ENCODE results near the gene NIPSNAP2. TPM values are rescaled to one million over a fixed set of nuclear protein-coding genes. Genes with fewer than 3 reads are reported as not detected.

Gene NIPSNAP2
- total RNA-seq, 1 donor from 2014 or later, result 39.4 TPM

DNA sequence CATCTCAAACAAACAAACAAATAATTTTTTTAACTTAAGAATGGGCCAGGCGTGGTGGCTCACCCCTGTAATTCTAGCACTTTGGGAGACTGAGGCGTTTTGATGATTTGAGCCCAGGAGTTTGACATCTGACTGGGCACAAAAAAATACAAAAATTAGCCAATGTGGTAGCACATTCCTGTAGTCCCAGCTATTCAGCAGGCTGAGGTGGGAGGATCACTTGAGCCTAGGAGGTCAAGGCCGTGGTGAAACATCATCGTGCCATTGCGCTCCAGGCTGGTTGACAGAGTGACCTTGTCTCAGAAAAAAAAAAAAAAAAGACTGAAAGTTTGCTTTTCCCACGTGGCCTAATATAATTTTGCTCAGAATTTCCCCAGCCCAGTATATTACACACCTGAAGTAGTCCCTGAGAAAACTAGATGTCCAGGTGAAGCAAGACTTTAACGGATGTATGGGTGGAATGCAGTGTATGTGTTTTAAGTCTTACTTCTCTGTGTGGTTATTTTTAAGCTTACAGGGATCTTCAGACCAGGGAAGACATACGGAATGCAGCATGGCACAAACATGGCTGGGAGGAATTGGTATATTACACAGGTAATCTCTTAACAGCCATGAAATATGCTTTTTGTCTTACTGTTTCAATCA lies 32.6 kb downstream of the NIPSNAP2 start:
- Mint-ChIP-seq H3K4me1 (ENCODE audit: unreplicated experiment) (no peaks in the 10 kb centered on the region), H3K27me3 (ENCODE audit: unreplicated experiment) (peaks cover 4% of the 10 kb centered on the region), H3K4me3 (ENCODE audit: unreplicated experiment) (peak overlapping the region; percentile 70), H3K9me3 (ENCODE audit: unreplicated experiment) (no peaks in the 10 kb centered on the region), H3K27ac (ENCODE audit: unreplicated experiment) (no peak overlapping the region), H3K36me3 (ENCODE audit: low read depth, unreplicated experiment) (peaks cover 14% of the 10 kb centered on the region)
- TF ChIP-seq CTCF (IDR thresholded peaks at IDR 0.05; ENCODE audit: unreplicated experiment), result no peak
- no peak for DNase-seq (ENCODE audit: low spot score)

DNA sequence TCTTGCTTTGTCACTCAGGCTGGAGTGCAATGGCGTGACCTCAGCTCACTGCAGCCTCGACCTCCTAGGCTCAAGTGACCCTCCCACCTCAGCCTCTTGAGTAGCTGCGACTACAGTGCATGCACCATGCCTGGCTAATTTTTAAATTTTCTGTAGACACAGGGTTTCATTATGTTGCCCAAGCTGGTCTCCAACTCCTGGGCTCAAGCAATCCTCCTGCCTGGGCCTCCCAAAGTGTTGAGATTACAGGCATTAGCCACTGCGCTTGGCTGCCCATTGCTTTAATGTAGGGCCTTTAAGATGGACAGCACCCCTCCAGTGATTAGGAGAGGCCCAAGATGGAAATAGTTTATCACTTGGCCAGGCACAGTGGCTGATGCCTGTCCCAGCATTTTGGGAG lies 39.4 kb downstream of the NIPSNAP2 start:
- H3K4me1 Mint-ChIP-seq (ENCODE audit: unreplicated experiment), result no peaks in the 10 kb centered on the region
- H3K4me3 Mint-ChIP-seq (ENCODE audit: unreplicated experiment), result no peak overlapping the region
- no peak for DNase-seq (ENCODE audit: low spot score)
- H3K9me3 Mint-ChIP-seq (ENCODE audit: unreplicated experiment), result no peaks in the 10 kb centered on the region
- peaks cover 4% of the 10 kb centered on the region for H3K27me3 Mint-ChIP-seq (ENCODE audit: unreplicated experiment)
- TF ChIP-seq CTCF (IDR thresholded peaks at IDR 0.05; ENCODE audit: unreplicated experiment), result no peak
- H3K27ac Mint-ChIP-seq (ENCODE audit: unreplicated experiment), result no peak overlapping the region
- H3K36me3 Mint-ChIP-seq (ENCODE audit: low read depth, unreplicated experiment), result no peaks in the 10 kb centered on the region

DNA sequence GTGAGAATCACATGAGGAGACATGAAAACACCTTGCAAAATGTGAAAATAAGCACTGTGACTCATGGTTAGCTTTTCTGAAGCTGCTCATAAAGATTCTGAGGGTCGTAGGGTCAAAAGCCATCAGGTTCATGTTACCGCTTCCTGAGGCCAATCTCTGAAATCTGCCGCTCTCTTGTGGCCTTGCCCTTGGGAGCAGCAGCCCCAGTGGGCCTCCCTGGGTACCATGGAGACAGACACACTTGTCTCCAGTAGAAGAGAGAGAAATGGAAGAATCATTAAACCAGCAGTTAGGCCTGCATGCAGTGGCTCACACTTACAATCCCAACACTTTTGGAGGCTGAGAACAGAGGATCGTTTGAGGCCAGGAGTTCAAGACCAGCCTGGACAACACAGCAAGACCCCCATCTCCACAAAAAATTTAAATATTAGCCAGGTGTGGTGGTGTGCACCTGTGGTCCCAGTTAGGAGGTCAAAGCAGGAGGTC lies 42.8 kb downstream of the NIPSNAP2 start:
- Mint-ChIP-seq H3K4me1 (ENCODE audit: unreplicated experiment) (no peaks in the 10 kb centered on the region), H3K27me3 (ENCODE audit: unreplicated experiment) (no peaks in the 10 kb centered on the region), H3K4me3 (ENCODE audit: unreplicated experiment) (no peak overlapping the region), H3K36me3 (ENCODE audit: low read depth, unreplicated experiment) (peaks cover 7% of the 10 kb centered on the region), H3K9me3 (ENCODE audit: unreplicated experiment) (no peaks in the 10 kb centered on the region), H3K27ac (ENCODE audit: unreplicated experiment) (no peak overlapping the region)
- no peak for TF ChIP-seq CTCF (IDR thresholded peaks at IDR 0.05; ENCODE audit: unreplicated experiment)
- DNase-seq (ENCODE audit: low spot score), result no peak

- H3K27ac Mint-ChIP-seq (ENCODE audit: unreplicated experiment), result no peak overlapping the region
Observed at GRCh38 chr7:56007891-56008290, 43.5 kb downstream of the NIPSNAP2 start.

More at GRCh38 chr7:56007891-56008290, 43.5 kb downstream of the NIPSNAP2 start:
- Mint-ChIP-seq H3K36me3 (ENCODE audit: low read depth, unreplicated experiment) (peaks cover 7% of the 10 kb centered on the region), H3K9me3 (ENCODE audit: unreplicated experiment) (no peaks in the 10 kb centered on the region), H3K27me3 (ENCODE audit: unreplicated experiment) (no peaks in the 10 kb centered on the region), H3K4me3 (ENCODE audit: unreplicated experiment) (no peak overlapping the region), H3K4me1 (ENCODE audit: unreplicated experiment) (no peaks in the 10 kb centered on the region)
- no peak for DNase-seq (ENCODE audit: low spot score)
- no peak for TF ChIP-seq CTCF (IDR thresholded peaks at IDR 0.05; ENCODE audit: unreplicated experiment)

All from endothelial cell (in vitro differentiated cells).